G401 (cell line): Measurements from ENCODE around the gene CHST5. TPM values are rescaled to one million over a fixed set of nuclear protein-coding genes. Genes with fewer than 3 reads are reported as not detected.
"Not testable (repeated sequence)": the region's sequence is repeated elsewhere in the genome, so short reads cannot be mapped to it uniquely, and the experiment has no call there.

Experiments
- DNase-seq: peaks from one replicate; pipeline ENCODE4 v3.0.0-alpha.2; 2015; ENCODE audit warnings: low spot score
- in situ Hi-C: cut with HindIII; loops from 2 replicates; pipeline ENCODE4 v1.10.0; 2016; ENCODE audit warnings: low sequenced_read_pairs, mixed read lengths
- total RNA-seq: library from RNA; depleted of rRNA; stranded (reverse); fragments of >200 nt; shearing (Covaris generic); gene quantifications from 2 replicates; pipeline ENCODE4 v1.2.3, GENCODE V29; 2014

CHST5 gene
- total RNA-seq, 1 experiment from 2014 or later = not detected

- peak; percentile 97 for DNase-seq
Measured at GRCh38 chr16:75555707-75556430, 20.0 kb upstream of the CHST5 start, which contains the start of gene TMEM231. Gene TMEM231, minus strand, starts transcription at chr16:75556252. Its CDS starts 43 bp downstream, at chr16:75556209.

DNA sequence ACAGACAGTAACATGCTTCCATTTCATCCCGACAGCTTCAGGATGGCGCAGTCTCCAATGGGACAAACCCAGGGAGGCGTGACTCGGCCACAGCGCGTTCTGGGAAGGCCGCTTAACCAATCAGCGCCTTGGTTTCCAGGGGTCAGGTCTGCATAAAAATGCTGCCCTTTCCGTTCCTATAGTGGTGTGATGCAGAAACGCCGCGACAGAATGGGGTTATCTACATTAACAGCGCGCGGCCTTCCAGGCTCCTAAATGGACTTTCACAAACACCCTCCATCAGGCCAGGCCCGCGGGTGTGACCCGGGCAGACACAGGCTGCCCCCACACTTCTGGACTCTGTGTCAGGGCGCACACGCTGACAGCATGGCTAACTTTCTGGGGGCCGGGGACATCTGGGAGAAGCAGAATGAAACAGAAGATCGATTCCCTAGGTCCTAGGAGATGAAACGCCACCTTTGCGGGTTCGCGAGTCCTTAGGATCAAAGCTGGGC lies 19.4 kb upstream of the CHST5 start:
- peak; percentile 94 for DNase-seq
- in situ Hi-C loops = no loop called here

More at GRCh38 chr16:75555707-75556430, 20.0 kb upstream of the CHST5 start, which contains the start of gene TMEM231:
- in situ Hi-C loops = no loop called here

GRCh38 chr16:75552951-75553350 lies 17.0 kb upstream of the CHST5 start:
- DNase-seq = no peak
- in situ Hi-C loops = no loop called here

DNA sequence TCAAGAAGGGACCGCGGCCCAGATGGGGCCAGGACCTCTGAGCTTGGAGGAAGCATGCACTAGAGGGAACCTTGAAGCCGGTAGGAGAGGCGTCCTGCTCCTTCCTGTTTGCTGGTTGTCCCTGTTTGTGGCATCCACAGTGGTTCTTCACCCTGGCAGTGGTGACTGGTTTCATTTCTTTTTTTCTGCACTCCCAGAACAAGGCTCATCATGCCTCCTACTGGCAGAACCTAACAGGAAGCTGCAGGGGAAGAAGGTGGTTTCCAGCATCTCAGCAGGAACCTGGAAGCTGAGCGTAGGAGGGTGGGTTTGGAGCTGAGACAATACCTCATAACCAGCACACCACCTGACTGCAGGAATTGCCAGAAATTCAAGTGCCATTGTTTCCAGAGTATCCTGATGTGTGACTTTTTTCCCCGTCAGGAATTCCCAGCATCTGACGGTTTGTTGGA lies 14.3 kb upstream of the CHST5 start:
- in situ Hi-C loops = no loop called here
- peak; percentile 94 for DNase-seq

GRCh38 chr16:75548456-75548855 lies 12.5 kb upstream of the CHST5 start:
- DNase-seq = not testable (repeated sequence)

DNA sequence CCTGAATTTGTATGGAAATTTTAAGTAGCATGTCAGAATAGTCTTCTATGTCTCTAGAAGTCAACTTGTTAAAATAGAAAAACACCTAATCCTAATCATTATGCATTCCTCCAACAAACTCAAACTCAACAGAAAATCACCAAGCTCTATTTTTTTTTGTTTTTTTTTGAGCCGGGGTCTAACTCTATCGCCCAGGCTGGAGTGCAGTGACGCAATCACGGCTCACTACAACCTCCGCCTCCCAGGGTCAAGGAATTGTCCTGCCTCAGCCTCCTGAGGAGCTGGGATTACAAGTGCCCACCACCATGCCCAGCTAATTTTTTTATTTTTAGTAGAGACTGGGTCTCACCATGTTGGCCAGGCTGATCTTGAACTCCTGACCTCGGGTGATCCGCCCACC lies 10.4 kb upstream of the CHST5 start:
- in situ Hi-C loops = no loop called here
- no peak for DNase-seq

More at GRCh38 chr16:75548456-75548855, 12.5 kb upstream of the CHST5 start:
- in situ Hi-C loops = not testable (repeated sequence)

- in situ Hi-C loops, DNase-seq: not testable (repeated sequence)
Measured at GRCh38 chr16:75545879-75546278, 10.0 kb upstream of the CHST5 start.

DNA sequence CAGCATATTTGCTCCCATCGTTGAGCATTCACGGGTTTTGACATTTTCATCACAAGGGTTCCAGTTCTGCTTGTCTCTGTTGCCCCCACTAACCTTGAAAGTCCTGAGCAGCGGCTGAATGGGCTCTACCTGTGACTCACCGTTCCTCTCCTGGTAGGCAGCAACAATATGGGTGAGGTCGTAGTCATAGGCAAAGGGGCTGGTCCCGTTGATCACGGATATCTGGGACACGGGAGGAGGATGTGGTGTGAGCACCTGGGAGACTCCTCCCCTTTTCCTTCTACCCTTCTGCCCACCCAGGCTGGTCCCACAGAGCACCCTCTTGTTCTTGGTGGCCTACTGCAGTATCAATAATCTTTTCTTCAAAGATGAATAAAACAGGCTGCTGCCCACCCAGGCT lies 6.6 kb upstream of the CHST5 start:
- DNase-seq, in situ Hi-C loops: not testable (repeated sequence)

DNA sequence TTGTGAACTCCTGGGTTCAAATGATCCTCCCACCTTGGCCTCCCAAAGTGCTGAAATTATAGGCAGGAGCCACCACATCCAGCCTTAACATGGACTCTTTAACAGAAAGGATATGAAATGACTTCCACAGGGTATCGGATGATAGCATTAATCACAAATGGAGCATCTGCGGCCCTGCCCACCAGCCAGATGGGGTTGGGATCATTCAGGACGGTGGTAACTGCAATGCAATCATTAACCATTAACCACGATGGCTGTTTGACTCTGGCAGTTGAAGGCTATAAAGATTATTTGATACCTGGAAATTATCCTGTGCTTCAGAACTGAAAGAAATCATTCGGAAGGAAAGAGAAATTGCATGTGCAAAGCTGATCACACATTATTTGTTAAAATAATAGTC lies 5.3 kb upstream of the CHST5 start:
- no peak for DNase-seq
- in situ Hi-C loops = no loop called here

- in situ Hi-C loops = not testable (repeated sequence)
- peak; percentile 23 for DNase-seq
Measured at GRCh38 chr16:75538882-75539565, 3.1 kb upstream of the CHST5 start.

- in situ Hi-C loops = no loop called here
- DNase-seq = no peak
Measured at GRCh38 chr16:75537776-75538175, 1.9 kb upstream of the CHST5 start.

DNA sequence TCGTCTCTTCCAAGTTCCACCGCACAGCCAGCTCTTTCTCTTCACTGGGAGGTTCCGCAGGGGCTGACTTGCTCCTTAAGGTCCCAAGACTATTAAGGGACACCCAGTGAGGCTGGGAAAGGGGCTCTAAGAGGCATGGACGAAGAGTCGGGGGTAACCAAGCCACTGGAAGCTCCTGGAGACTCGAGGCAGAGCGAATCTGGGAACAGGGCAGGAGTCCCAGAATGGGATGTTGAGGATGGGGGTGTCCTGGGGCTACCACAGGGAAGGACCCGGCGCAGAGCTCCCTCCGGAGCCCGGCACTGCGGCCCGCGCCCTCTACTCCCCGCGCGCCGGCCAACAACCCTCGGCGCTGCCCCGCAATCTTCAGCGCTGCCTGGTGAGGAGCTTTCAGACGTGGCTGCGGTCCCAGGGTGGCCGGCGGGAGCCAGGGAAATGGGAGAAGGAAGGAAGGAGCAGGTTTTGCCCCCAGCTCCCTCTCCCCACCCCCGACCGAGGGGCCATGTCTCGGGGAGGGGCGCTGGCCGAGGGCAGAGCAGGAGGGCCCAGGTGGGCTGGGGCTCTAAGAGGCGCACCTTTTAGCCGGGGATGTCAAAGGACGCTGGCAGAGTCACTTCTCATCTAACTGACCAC lies 581 bp downstream of the CHST5 start:
- DNase-seq = no peak
- in situ Hi-C loops = no loop called here

DNA sequence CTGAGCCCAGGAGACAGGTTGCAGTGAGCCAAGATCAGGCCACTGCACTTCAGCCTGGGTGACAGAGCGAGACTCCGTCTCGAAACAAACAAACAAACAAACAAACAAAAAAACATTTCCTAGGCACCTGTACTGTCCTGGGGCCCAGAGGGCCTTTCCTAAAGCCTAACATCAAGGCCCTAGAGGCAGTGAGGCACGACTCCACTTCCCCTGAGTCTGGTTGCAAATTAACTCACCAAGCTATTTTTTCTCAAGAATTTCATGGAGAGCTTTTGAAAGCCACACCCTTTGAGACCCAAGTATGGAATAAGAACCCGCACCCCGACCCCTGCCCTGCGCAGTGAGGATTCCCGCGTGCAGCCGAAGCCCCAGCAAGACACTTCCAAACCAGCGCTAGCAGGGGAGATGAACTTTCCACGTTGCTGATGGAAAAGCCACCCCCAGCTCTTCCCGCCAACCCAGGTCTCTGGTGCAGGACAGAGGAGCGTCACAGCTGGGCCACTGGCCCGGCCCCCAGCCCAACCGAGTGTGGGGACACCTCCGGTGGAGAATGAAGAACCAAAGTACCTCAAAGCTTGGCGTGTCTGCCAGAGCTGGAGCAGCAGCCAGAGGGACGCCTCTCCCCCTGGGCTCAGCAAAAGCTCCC lies 1.2 kb downstream of the CHST5 start:
- no peak for DNase-seq
- in situ Hi-C loops = no loop called here

GRCh38 chr16:75532791-75533190 lies 3.1 kb downstream of the CHST5 start:
- no peak for DNase-seq
- in situ Hi-C loops = no loop called here

GRCh38 chr16:75532142-75532765 lies 3.7 kb downstream of the CHST5 start:
- in situ Hi-C loops = no loop called here

GRCh38 chr16:75529959-75530358 lies 5.9 kb downstream of the CHST5 start:
- DNase-seq = no peak
- in situ Hi-C loops = no loop called here

More at GRCh38 chr16:75532142-75532765, 3.7 kb downstream of the CHST5 start:
- DNase-seq = no peak

DNA sequence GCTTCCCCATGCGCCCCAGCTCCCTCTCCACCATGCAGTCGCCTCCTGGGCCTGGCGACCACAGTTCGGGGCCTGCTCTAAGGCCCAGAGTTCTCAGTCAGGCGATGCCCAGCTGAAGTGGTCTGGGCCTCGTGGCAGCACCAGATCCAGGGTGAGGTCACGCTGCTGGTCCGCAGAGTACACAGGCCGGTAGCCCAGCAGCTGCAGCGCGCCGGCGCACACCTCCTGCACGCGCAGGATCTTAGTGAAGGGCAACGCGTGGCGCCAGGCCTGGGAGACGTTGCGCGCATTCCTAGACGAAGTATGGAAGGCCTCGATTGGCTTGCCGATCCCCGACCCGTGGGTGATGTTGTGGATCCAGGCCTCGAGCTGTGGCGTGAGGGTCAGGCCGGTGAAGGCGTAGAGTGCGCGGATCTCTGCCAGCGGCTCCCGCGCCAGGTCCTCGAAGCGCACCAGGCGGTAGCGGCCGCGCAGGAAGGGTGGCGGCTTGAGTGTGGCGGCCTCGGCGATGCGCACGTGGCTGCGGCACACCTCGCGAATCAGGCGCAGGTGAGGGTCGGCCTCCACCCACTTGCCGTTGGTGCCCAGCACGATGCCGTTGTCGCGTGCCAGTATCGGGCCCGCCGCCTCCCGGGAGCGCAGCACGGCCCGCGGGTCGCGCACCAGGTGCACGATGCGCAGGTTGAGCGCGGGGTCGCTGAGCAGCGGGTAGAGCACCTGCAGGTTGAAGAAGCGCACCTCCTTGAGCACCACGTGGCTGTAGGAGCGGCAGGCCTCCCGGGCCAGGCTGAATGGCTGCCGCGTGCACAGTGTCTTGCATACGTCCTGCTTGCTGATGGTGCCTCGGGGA lies 6.6 kb downstream of the CHST5 start:
- in situ Hi-C loops = no loop called here
- no peak for DNase-seq

DNA sequence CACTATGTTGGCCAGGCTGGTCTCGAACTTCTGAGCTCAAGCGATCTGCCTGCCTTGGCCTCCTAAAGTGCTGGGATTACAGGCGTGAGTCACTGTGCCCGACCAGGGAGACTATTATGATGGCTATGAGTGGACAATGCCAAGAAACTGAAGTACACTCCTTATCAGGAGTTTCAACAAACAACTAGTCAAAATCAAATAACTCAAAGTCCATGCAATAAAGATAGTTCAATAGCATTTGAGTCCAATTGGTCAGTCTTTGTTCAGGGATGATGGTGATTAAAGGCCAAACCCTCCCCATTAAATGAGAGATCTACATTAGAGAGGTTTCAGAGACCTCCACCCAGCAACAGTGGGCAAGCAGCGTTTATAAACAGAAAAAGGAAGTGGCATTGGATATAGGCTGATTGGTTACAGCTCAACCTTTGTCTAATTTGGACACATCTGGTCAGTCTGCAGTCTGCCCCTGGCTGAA lies 8.0 kb downstream of the CHST5 start:
- in situ Hi-C loops = no loop called here
- no peak for DNase-seq
